ENCODE measurements around the gene SLC25A52.

DNA sequence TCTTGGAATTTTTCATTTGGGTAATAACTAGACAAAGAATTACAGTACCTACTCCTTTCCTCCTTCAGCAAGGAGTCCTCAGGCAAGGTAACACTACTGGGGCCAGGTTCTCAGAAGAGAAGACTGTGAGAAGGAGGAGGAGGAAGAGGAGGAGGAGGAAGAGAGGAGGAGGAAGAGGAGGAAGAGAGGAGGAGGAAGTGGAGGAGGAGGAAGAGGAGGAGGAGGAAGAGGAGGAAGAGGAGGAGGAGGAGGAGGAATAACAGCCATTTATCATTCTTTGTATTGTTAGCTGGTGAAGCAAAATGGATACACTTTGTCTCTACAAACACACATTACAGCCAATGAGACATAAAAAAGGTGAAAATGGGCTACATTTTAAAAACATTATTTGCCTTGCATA is 32.9 kb upstream of the SLC25A52 start:
- TF ChIP-seq POLR2A (IDR thresholded peaks at IDR 0.05) (no peak), POLR2AphosphoS5 (IDR thresholded peaks at IDR 0.05; ENCODE audit: insufficient read depth in 1 of 2, low read depth in 1 of 2) (no peak)
- TF ChIP-seq, protein P1, sequence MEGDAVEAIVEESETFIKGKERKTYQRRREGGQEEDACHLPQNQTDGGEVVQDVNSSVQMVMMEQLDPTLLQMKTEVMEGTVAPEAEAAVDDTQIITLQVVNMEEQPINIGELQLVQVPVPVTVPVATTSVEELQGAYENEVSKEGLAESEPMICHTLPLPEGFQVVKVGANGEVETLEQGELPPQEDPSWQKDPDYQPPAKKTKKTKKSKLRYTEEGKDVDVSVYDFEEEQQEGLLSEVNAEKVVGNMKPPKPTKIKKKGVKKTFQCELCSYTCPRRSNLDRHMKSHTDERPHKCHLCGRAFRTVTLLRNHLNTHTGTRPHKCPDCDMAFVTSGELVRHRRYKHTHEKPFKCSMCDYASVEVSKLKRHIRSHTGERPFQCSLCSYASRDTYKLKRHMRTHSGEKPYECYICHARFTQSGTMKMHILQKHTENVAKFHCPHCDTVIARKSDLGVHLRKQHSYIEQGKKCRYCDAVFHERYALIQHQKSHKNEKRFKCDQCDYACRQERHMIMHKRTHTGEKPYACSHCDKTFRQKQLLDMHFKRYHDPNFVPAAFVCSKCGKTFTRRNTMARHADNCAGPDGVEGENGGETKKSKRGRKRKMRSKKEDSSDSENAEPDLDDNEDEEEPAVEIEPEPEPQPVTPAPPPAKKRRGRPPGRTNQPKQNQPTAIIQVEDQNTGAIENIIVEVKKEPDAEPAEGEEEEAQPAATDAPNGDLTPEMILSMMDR (IDR thresholded peaks at IDR 0.05): no peak
